ENCODE data around the gene FKBP1A. TPM values are rescaled to one million over a fixed set of nuclear protein-coding genes. Genes with fewer than 3 reads are reported as not detected.
A peak's percentile ranks its signal among the peaks of the same experiment; 100 is the strongest.

Gene FKBP1A
- total RNA-seq, 1 experiment from 2014 or later = 196 TPM

GRCh38 chr20:1327827-1328679, 64.8 kb downstream of the FKBP1A start:
- Mint-ChIP-seq H3K9me3 (no peaks in the 10 kb centered on the region), H3K36me3 (ENCODE audit: insufficient read depth in 1 of 3, low read depth in 3 of 3) (peaks cover 13 to 21% (median 17%) of the 10 kb centered on the region in 3 experiments; a peak in 6 of 7 replicates), H3K4me1 (peaks cover 4 to 11% of the 10 kb centered on the region in 2 experiments; a peak in 3 of 4 replicates), H3K4me3 (0 out of 5 replicates have a peak overlapping the region, but pooled peaks of 1 of the 2 experiments have one; percentile 9), H3K27ac (peak overlapping the region in 2 of 3 experiments; percentile 23 to 89; a peak in 4 of 7 replicates), H3K27me3 (ENCODE audit: low read depth) (no peaks in the 10 kb centered on the region)
- H3K9me3 ChIP-seq (ENCODE audit: control insufficient read depth, low read depth, low read length) = no peaks in the 10 kb centered on the region
- H3K4me2 ChIP-seq (ENCODE audit: insufficient read depth, insufficient read length, low read length) = no peak overlapping the region
- H3K79me2 ChIP-seq (ENCODE audit: insufficient read depth, low read length) = peaks cover 6% of the 10 kb centered on the region; the same call in 1 of the 2 replicates
- H3K18ac ChIP-seq (ENCODE audit: insufficient read length, low read depth, low read length) = no peak overlapping the region
- no peak for TF ChIP-seq CTCF (conservative IDR thresholded peaks at IDR 0.05)
- H3K56ac ChIP-seq (ENCODE audit: insufficient read length, low read depth, low read length) = no peak overlapping the region
- H3K23me2 ChIP-seq (ENCODE audit: insufficient read length, low read depth, low read length, poor library complexity, severe bottlenecking) = peaks cover 9% of the 10 kb centered on the region
- no peak overlapping the region for H4K5ac ChIP-seq (ENCODE audit: insufficient read length, low read depth, low read length)
- H2AK5ac ChIP-seq (ENCODE audit: insufficient read length, low read length) = no peak overlapping the region
- no peak overlapping the region for H2BK20ac ChIP-seq (ENCODE audit: low read depth, low read length, poor library complexity, severe bottlenecking)
- H3K14ac ChIP-seq (ENCODE audit: insufficient read depth, low read length) = no peak overlapping the region; the same call in 1 of the 2 replicates
- no peaks in the 10 kb centered on the region for H3K27me3 ChIP-seq (ENCODE audit: insufficient read depth, low read length)
- H4K91ac ChIP-seq (ENCODE audit: insufficient read length, low read depth, low read length) = no peak overlapping the region
- H3K27ac ChIP-seq (ENCODE audit: insufficient read length, low read depth, low read length) = no peak overlapping the region
- H3K4ac ChIP-seq (ENCODE audit: low read depth, low read length) = no peak overlapping the region
- 0 out of 2 replicates have a peak, but pooled peaks cover 4% of the 10 kb centered on the region for H3K4me1 ChIP-seq (ENCODE audit: insufficient read depth, low read length)
- no peak overlapping the region for H2BK12ac ChIP-seq (ENCODE audit: insufficient read length, low read depth, low read length)
- H4K20me1 ChIP-seq (ENCODE audit: control insufficient read depth, insufficient read depth, insufficient read length) = peaks cover 2% of the 10 kb centered on the region
- no peak overlapping the region for H2BK5ac ChIP-seq (ENCODE audit: insufficient read length, low read length)
- WGBS (ENCODE audit: extremely low coverage, insufficient read length, low lambda C conversion rate) = no CpG with 5 or more reads among the region's 7 CpGs
- H2BK120ac ChIP-seq (ENCODE audit: low read depth, low read length, poor library complexity, severe bottlenecking) = no peak overlapping the region
- H3K23ac ChIP-seq (ENCODE audit: insufficient read length, low read depth, low read length) = no peak overlapping the region
- no peak overlapping the region for H3K9ac ChIP-seq (ENCODE audit: extremely low read depth, insufficient read length, low read length)
- H2BK15ac ChIP-seq (ENCODE audit: low read depth, low read length) = no peak overlapping the region
- H3K79me1 ChIP-seq (ENCODE audit: insufficient read depth, low read depth, low read length, poor library complexity, severe bottlenecking) = peaks cover 15% of the 10 kb centered on the region
- no peak overlapping the region for H3T11ph ChIP-seq (ENCODE audit: low read length)
- H2AFZ ChIP-seq (ENCODE audit: low read length) = no peak overlapping the region
- no peak overlapping the region for H4K8ac ChIP-seq (replicated peaks; ENCODE audit: insufficient read length, low read depth, low read length)
- DNase-seq = peak; percentile 14

Data from H9 (cell line).